Measurements from ENCODE around the gene ZNF789.
"Not testable (repeated sequence)": the region's sequence is repeated elsewhere in the genome, so short reads cannot be mapped to it uniquely, and the experiment has no call there.

Gene ZNF789

DNA sequence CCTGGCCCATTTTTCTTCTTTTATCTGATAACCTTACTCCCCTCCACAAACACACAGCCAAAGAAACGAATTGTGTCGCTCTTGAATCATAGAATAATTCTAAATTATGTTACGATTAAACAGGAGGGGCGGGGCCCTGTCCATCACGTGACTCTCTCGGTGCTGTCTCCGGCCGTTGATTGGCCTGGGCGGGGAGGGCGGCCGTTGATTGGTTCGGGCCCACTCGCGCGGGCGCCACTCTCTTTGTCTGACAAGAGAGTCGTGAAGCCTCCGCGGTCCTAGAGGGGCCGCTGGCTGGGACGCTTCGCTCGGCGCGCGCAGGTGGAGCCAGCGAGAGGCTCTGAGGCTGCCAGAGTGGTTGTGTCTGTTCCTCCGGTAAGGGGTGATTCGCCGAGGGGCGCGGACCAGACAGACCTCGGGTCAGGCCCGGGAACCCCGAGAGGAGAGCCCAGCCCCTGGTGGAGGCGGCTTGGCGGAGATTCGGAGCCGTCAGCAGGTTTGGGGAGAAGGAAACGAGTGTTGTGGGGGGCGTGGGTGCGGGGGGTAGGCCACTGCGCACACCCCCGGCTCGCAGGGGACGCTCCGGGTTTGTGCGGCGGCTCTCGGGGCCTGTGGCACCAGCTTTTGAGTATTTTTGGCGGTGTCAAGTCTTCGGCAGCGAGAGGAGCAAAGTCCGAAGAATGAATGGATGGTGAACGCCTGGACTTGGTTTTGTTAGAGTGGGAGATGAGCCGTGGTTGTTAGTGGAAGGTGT lies at the start of gene ZNF789:
TSS of gene ZNF789 (plus strand) at position 330 of the 754 bp plus-strand sequence. CDS start 3,567 bp downstream, outside the sequence.
- DNase-seq (ENCODE audit: low spot score) = peak; percentile 96

GRCh38 chr7:99424932-99425730 lies 47.6 kb upstream of the ZNF789 start:
- no peak for DNase-seq (ENCODE audit: low spot score)

GRCh38 chr7:99428972-99429566 lies 43.6 kb upstream of the ZNF789 start:
- no peak for DNase-seq (ENCODE audit: low spot score)

DNA sequence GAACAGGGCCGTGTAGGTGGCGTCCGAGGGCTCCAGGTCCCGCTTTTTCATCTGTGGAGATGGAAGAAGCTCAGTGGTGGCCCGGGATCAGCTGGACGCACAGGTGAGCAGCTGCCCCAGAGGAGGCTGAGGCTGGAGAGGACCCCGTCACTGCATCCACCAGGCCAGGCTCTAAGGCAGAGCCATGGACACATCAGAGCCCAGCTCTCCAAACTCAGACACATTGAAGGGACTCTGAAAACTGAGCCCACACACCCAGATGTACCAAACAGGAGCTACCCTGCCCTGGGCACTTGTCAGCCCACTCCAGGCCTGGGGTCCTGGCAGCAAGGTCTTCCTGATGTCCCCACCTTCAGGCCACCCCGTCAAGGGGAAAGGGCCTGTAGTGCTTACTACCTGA lies 42.9 kb upstream of the ZNF789 start:
- DNase-seq (ENCODE audit: low spot score) = no peak

DNA sequence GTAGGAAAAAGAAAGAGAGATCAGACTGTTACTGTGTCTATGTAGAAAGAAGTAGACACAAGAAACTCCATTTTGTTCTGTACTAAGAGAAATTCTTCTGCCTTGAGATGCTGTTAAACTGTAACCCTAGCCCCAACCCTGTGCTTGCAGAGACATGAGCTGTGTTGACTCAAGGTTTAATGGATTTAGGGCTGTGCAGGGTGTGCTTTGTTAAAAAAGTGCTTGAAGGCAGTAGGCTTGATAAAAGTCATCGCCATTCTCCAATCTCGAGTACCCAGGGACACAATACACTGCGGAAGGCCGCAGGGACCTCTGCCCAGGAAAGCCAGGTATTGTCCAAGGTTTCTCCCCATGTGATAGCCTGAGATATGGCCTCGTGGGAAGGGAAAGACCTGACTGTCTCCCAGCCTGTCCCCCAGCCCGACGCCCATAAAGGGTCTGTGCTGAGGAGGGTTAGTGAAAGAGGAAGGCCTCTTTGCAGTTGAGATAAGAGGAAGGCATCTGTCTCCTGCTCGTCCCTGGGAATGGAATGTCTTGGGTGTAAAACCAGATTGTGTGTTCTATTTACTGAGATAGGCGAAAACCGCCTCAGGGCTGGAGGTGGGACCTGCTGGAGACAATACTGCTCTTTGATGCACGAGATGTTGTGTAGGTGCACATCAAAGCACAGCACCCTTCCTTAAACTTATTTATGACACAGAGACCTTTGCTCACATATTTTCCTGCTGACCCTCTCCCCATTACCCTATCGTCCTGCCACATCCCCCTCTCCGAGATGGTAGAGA lies 40.7 kb upstream of the ZNF789 start:
- not testable (repeated sequence) for DNase-seq (ENCODE audit: low spot score)

DNA sequence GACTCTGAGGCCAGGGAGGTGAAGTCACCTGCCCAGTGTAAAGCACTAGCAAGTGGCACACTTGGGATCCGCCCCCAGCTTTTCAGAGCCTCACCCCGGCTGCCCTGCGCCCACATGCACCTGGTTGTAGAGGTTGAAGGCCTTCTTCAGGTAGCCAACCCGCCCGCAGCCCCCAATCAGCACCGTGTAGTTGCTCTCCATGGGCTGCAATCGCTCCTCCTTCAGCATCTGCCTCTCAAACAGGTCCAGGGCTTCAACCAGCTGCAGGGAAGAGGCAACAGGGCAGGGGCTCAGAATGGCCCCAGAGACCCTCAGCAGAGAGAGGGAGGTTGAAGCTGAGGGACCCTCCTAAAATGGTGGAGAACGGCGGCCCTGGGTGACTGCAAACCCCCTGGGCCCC lies 39.5 kb upstream of the ZNF789 start:
- DNase-seq (ENCODE audit: low spot score) = no peak

DNA sequence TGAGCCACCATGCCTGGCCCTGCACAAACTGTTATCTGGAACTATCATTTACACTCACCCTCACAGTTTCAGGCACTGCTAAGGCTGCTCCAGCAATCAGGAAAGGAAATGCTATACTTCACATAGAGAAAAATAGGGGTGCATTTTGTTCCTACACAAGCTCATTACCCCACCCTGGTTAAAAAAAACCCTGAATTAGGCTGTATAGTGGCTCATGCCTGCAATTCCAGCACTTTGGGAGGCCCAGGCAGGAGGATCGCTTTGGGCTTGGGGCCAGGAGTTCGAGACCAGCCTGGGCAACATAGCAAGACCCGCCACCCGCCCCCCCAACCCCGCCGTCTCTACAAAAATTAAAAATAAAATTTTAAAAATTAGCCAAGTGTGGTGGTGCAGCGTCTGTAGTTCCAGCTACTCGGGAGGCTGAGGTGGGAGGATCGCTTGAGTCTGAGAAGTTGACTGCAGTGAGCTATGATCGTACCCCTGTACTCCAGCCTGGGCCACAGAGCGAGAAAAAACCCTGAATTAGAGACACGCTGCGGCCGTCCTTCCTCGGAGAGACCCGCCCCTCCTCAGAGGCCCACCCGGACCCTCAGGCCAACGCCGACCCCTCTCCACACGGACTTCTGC lies 34.6 kb upstream of the ZNF789 start:
- DNase-seq (ENCODE audit: low spot score) = no peak

GRCh38 chr7:99438573-99439480 lies 33.9 kb upstream of the ZNF789 start, which contains the start of the genes CPSF4 and PTCD1:
TSS of gene CPSF4 (plus strand) at chr7:99438943. CDS start at chr7:99439083, 140 bp downstream.
TSS of gene PTCD1 (minus strand) at chr7:99438798. CDS start at chr7:99435242, 3,556 bp downstream.
- DNase-seq (ENCODE audit: low spot score) = peak; percentile 92

DNA sequence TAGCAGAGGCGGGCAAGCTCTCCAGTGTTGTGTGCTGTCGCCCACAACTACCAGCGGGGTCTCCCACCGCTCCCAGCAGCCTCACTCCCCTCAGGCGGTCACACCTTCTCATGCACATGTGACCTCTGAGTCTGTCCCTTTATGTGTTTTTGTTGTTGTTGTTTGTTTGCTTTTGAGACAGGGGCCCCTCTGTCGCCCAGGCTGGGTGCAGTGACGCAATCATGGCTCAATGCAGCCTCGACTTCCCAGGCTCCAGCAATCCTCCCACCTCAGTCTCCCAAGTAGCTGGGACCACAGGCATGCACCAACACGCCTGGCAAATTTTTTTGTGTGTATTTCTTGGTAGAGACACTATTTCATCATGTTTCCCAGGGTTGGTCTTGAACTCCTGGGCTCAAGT lies 32.5 kb upstream of the ZNF789 start:
- DNase-seq (ENCODE audit: low spot score) = no peak

- DNase-seq (ENCODE audit: low spot score) = no peak
These were observed 26.6 kb upstream of the ZNF789 start for GRCh38 chr7:99446096-99446495.

DNA sequence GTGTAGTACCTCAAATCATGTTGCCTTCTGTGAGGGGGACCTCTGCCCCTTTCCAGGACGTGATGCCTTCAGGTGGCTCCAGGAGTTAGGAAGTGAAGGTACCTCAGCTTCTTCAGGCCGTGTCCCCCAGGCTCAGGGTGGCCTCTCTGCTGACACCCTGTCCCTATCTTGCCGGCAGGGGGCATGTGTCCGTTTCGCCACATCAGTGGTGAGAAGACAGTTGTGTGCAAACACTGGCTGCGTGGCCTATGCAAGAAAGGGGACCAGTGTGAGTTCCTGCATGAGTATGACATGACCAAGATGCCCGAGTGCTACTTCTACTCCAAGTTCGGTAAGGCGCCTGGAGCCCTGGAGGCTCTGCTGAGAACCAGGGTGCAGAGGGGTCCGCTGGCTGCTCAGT lies 24.7 kb upstream of the ZNF789 start:
- no peak for DNase-seq (ENCODE audit: low spot score)

- no peak for DNase-seq (ENCODE audit: low spot score)
These were observed 23.8 kb upstream of the ZNF789 start for GRCh38 chr7:99448855-99449254.

DNA sequence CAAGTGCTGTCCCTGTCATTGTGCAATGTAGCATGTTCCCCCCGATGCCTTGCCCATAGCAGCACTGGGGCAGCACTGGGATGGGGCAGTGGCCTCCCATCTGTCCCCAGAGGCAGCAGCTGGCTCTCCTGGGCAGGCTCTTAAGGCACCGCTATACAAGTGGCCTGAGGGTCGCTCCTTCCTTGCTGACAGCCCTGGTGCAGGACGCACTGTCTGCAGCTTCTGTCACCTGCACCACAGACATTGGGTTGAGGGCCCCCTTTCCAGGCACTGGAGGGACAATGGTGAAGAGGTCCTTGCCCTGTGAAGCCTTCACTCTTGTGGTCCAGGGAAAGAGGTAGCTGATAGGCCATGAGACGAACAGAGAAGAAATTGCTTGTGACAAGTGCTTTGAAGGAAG lies 23.4 kb upstream of the ZNF789 start:
- no peak for DNase-seq (ENCODE audit: low spot score)

DNA sequence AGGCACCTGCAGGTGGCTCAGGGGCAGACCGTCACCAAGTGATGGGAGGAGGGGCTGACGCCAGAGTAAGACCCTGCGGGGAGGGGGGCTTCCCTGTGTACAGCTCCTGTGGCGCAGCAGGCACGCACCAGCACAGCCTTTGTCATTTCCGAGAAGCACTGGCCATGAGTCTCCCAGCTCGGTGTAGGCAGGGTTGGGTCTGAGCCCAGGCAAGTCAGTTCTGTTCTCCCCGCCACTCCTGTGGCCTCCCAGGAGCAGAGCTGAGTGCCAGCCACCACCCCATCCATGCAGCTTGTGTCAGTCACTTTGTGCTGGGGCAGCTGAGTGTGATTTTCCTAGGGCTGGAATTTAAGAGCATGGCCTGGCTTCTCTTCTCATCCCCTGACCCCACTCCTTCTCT lies 20.8 kb upstream of the ZNF789 start:
- DNase-seq (ENCODE audit: low spot score) = no peak

DNA sequence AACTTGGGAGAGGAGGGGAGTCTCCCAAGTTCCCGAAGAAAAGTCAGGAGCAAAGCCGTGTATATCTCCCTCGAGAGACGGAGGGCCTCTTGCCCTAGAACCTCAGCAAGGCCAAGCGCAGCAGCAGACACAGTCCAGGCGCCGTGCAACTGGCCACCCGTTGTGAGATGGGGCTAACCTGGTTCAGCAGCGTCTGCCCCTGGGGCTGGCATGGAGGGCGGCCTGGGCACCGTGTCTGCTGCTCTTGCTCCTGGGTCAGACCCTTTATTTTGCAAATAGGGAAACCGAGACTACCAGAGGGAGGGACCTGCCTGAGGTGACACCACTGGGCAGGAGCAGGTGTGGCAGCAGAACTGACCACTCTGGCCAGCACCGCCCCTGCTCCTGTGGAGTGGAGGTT lies 20.1 kb upstream of the ZNF789 start:
- DNase-seq (ENCODE audit: low spot score) = no peak

DNA sequence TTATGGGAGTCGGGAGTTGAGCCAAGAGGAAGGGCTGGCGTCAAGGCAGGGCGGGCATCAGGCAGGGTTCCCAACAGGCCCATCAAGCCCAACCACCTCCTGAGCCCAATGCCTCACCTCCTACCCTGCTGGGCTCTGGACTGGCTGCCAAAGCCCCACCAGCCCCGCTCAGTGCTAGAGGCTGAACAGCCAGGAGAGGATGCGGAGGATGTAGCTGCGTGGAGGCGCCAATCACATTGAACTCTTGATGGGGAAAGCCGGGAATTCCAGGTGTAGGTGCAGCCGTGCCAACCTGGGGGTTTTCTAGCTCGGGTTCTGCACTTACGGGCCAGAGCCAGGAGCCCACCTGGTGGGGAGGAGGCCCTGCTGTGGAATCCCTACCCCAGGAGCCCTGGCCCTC lies 19.6 kb upstream of the ZNF789 start:
- no peak for DNase-seq (ENCODE audit: low spot score)

GRCh38 chr7:99455874-99456273 lies 16.8 kb upstream of the ZNF789 start:
- no peak for DNase-seq (ENCODE audit: low spot score)

GRCh38 chr7:99456288-99456687 lies 16.4 kb upstream of the ZNF789 start:
- no peak for DNase-seq (ENCODE audit: low spot score)

DNA sequence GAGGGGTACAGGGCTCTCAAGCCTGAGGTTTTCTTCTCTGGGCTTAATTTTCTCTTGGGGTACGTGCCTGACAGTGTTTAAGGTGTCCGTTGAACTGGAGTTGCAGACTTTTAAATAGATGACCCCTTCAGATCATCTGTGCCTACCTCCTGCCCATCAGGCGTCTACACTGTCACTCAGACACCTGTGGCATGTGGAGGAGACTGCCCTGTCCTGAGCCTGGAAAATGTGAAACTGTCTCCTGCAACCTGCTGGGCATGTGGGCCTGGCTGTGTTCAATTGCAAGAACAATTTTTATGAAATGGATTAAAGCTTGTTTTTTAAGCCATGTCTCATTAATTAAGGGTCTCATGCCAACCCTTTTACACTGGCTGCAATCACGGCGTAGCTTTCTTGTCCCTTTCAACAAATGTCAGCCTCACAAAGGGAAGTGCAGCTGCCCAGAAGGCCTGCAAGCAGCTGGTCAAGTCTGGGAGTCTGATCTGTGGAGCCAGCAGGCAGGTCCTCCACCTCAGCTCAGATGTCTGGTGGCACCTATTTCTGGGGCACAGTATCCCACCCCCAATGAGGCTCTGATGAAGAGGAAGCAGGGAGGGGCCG lies 15.5 kb upstream of the ZNF789 start:
- DNase-seq (ENCODE audit: low spot score) = no peak
